T-cell (primary cell): ENCODE results near the gene AMPD3. TPM values are rescaled to one million over a fixed set of nuclear protein-coding genes. Genes with fewer than 3 reads are reported as not detected.

Source experiments
- ATAC-seq, 4 experiments: fragments of 200-7000 bp in 3 of 4; fragments of 150-1000 bp in 1 of 4; cut with Tn5 transposase; replicated peaks in 1 of 4; 1 replicate in 3 of 4; 2 replicates in 1 of 4; pipeline ENCODE4 v1.10.0; 2021; ENCODE audit warnings: moderate library complexity in 3 of 4, mild to moderate bottlenecking in 2 of 4, moderate number of reproducible peaks in 1 of 4
- CTCF ChIA-PET, 2 donors: fragments of 300-600 bp; sonication (Branson Sonifier 250); formaldehyde crosslinking; loops; one replicate each; lab custom pipeline; 2022; ENCODE audit warnings: antibody characterized with exemption in 2 of 2; lab: Charles Lee
- POLR2A ChIA-PET, 2 donors: fragments of 300-600 bp; sonication (Branson Sonifier 250); formaldehyde crosslinking; loops; one replicate each; lab custom pipeline; 2022; ENCODE audit warnings: antibody characterized with exemption in 2 of 2; lab: Charles Lee
- DNase-seq, 35 experiments: peaks; one replicate each; pipeline versions ENCODE4 v3.0.0 to v3.0.0-alpha.2; 2013 to 2023
- H3K27ac ChIP-seq: one replicate; pipeline ENCODE4 v1.5.1; 2013; ENCODE audit warnings: low read length
- H3K27me3 ChIP-seq, 2 experiments: replicated peaks in 1 of 2; 1 replicate in 1 of 2; 2 replicates in 1 of 2; pipeline versions ENCODE4 v1.6.1 to v1.7.0; 2013; ENCODE audit warnings: low read length in 1 of 2, mixed read lengths in 1 of 2; ENCODE audit not compliant: control insufficient read depth in 2 of 2, insufficient read depth in 2 of 2; ENCODE audit errors: extremely low read depth in 1 of 2
- H3K36me3 ChIP-seq, 2 donors: 1 replicate in 1 of 2; 2 replicates in 1 of 2; pipeline versions ENCODE4 v1.6.1 to v1.7.0; 2013; ENCODE audit warnings: low read length in 1 of 2; ENCODE audit not compliant: control insufficient read depth in 2 of 2, insufficient read depth in 1 of 2; ENCODE audit errors: extremely low read depth in 1 of 2
- H3K4me1 ChIP-seq, 2 experiments: 1 replicate in 1 of 2; 2 replicates in 1 of 2; pipeline versions ENCODE4 v1.6.1 to v1.7.0; 2013; ENCODE audit warnings: low read length in 2 of 2, mixed read lengths in 1 of 2; ENCODE audit not compliant: insufficient read depth in 2 of 2, control insufficient read depth in 1 of 2; ENCODE audit errors: extremely low read depth in 1 of 2
- H3K4me3 ChIP-seq, 2 donors: 1 replicate in 1 of 2; 2 replicates in 1 of 2; pipeline versions ENCODE4 v1.5.1 to v1.7.0; 2013; ENCODE audit warnings: mild to moderate bottlenecking in 2 of 2, low read length in 1 of 2, moderate library complexity in 1 of 2; ENCODE audit not compliant: control insufficient read depth in 1 of 2; ENCODE audit errors: extremely low read depth in 1 of 2
- H3K9me3 ChIP-seq: 2 replicates; pipeline ENCODE4 v1.7.0; 2013
- H3K27ac Mint-ChIP-seq, 2 donors: one replicate each; pipeline ENCODE4 v1.8.0; 2020 to 2021; ENCODE audit warnings: mild to moderate bottlenecking in 2 of 2, mixed read lengths in 2 of 2
- H3K27me3 Mint-ChIP-seq, 2 donors: one replicate each; pipeline ENCODE4 v1.8.0; 2021 to 2022; ENCODE audit warnings: mixed read lengths in 2 of 2
- H3K36me3 Mint-ChIP-seq: one replicate; pipeline ENCODE4 v1.8.0; 2021; ENCODE audit warnings: mixed read lengths
- H3K4me1 Mint-ChIP-seq, 3 donors: one replicate each; pipeline ENCODE4 v1.8.0; 2020 to 2022; ENCODE audit warnings: mixed read lengths in 3 of 3, mild to moderate bottlenecking in 1 of 3
- H3K4me3 Mint-ChIP-seq, 3 donors: one replicate each; pipeline ENCODE4 v1.8.0; 2020 to 2022; ENCODE audit warnings: mild to moderate bottlenecking in 3 of 3, mixed read lengths in 3 of 3, moderate library complexity in 3 of 3
- H3K9me3 Mint-ChIP-seq, 3 donors: one replicate each; pipeline ENCODE4 v1.8.0; 2020 to 2022; ENCODE audit warnings: mixed read lengths in 3 of 3
- WGBS: methylation state at CpG from one replicate; pipeline ENCODE4 v1.1.5; 2013; ENCODE audit warnings: missing lambda C conversion rate; ENCODE audit not compliant: insufficient coverage; 5-methylcytosine and 5-hydroxymethylcytosine counted together
- total RNA-seq, 35 experiments: library from RNA in 6 of 35; stranded (reverse) in 6 of 35; fragments of 120-200 nt in 1 of 35; gene quantifications; one replicate each; pipeline versions ENCODE4 v1.2.1 to v1.2.4 and lab custom pipeline; 2013 to 2026

The AMPD3 gene
- total RNA-seq, 5 donors from 2014 or later (not counting 1 experiment from before 2014, with no cell fraction given) = 21.1 to 40.0 (median 26.0) TPM

DNA sequence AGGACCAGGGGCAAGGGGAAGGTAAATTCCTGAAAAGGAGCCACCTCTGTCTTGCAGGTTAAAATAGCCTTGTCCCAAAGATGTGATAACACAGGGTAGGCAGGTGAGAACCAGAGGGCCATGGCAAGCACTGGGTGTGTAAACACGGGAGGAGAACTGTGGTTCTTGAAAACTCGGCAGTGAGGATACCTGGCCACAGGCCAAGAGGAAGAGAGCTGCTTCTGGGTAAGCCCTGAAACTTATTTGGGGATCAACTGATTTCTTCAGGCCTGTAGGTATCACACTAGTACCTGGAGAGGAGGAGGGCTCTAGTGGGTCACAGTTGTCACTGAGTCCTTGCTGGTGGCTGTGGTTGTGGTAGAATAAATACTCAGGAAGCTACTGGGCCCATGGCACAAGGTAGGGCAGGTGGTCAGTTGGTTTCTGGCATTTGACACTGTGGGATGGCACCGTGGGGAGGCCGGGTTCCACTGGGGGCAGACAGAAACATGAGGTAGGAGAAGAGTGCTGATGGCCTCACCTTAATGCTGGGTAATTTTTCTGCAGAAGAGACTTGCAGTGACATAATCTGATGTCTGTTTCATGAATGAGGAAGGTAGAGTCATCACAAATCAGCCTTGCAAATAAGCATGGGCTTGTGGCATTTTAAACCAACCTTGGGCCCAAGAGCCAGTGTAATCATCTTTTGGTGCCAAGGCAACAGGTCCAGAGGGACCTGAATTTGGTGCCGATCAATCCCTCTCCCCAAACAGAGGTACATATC is 22.0 kb downstream of the AMPD3 start:
- DNase-seq (peak in 1 of 35 experiments; percentile 19), ATAC-seq (no peak)
- peaks cover 0 to 7% of the 10 kb centered on the region in 2 experiments for H3K4me1 ChIP-seq
- H3K9me3 ChIP-seq = no peaks in the 10 kb centered on the region
- no peak overlapping the region for H3K4me3 ChIP-seq
- no peak overlapping the region for H3K27ac ChIP-seq
- H3K9me3 Mint-ChIP-seq = no peaks in the 10 kb centered on the region
- peaks cover 23 to 48% of the 10 kb centered on the region in 2 donors for H3K36me3 ChIP-seq
- H3K27ac Mint-ChIP-seq = peak overlapping the region; percentile 49 to 79
- ChIA-PET CTCF (interaction anchor here in 1 of 2 donors (0.6 kb wide), 1 partner anchor 741 kb away, joined by 3 read pairs; no protein-coding TSS in a partner anchor), POLR2A (interaction anchor here (0.6 kb wide), 2 partner anchors 11 to 290 kb away, joined by 4 to 7 read pairs; no protein-coding TSS in a partner anchor)
- no peaks in the 10 kb centered on the region for H3K27me3 ChIP-seq
- H3K4me1 Mint-ChIP-seq = peaks cover 19 to 42% (median 36%) of the 10 kb centered on the region in 3 donors
- peaks cover 42% of the 10 kb centered on the region for H3K36me3 Mint-ChIP-seq
- no peak overlapping the region for H3K4me3 Mint-ChIP-seq
- 59% methylated on average over 4 of the region's 5 CpGs for WGBS
- H3K27me3 Mint-ChIP-seq = no peaks in the 10 kb centered on the region

DNA sequence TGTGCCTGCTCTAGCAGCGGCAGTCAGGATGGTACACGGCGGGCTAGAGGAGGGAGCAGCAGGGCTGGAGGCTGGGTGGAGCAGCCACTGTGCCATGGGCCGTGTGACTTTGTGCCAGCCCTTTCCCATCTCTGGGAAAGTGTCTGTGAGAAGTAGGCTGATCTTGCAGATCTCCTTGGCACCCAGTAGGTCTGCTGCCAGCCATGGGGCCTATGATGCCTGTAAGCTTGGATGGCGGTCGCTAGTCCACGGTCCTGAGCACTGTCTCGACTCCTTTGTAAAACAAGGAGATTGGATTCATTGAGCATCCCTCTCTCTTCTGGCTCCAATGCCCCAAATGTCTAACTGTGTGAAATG is 22.6 kb downstream of the AMPD3 start:
- H3K4me1 ChIP-seq = peaks cover 0 to 7% of the 10 kb centered on the region in 2 experiments
- no peak overlapping the region for H3K27ac ChIP-seq
- no peaks in the 10 kb centered on the region for H3K9me3 ChIP-seq
- no peaks in the 10 kb centered on the region for H3K27me3 ChIP-seq
- DNase-seq (peak in 1 of 35 experiments; percentile 11), ATAC-seq (no peak)
- CTCF ChIA-PET = interaction anchor here in 1 of 2 donors (0.7 kb wide), 1 partner anchor 1426 kb away, joined by 3 read pairs; no protein-coding TSS in a partner anchor
- H3K4me3 ChIP-seq = no peak overlapping the region
- H3K4me1 Mint-ChIP-seq = peaks cover 19 to 40% (median 36%) of the 10 kb centered on the region in 3 donors
- peaks cover 23 to 50% of the 10 kb centered on the region in 2 donors for H3K36me3 ChIP-seq
- peak overlapping the region in 1 of 2 donors; percentile 1 for H3K27ac Mint-ChIP-seq
- no peaks in the 10 kb centered on the region for H3K27me3 Mint-ChIP-seq
- peaks cover 42% of the 10 kb centered on the region for H3K36me3 Mint-ChIP-seq
- no peak overlapping the region for H3K4me3 Mint-ChIP-seq
- no peaks in the 10 kb centered on the region for H3K9me3 Mint-ChIP-seq
- 100% methylated on average over 7 of the region's 8 CpGs for WGBS
- POLR2A ChIA-PET = no interaction called here

DNA sequence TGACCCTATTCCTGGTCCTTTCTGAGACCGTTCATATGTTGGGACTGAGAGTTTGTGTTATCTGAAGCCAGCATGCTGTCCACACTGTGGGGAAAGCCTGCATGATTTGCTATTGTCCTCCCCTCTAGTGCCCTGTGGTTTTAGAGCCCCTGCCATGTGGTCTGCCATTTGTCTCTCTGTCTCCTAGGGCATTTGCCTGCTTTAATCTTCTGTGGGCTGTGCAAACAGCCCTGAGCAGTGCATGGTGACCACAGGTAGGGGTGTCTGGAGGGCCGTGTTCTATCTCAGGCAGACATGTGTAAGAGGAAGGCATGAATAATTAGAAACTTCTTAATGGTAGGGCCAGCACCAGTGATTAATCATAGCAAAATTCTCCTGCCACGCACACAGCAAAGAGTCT is 23.0 kb downstream of the AMPD3 start:
- ChIA-PET CTCF (interaction anchor here in 1 of 2 donors (0.7 kb wide), 1 partner anchor 1427 kb away, joined by 3 read pairs; no protein-coding TSS in a partner anchor), POLR2A (no interaction called here)
- Mint-ChIP-seq H3K4me1 (peaks cover 18 to 36% (median 33%) of the 10 kb centered on the region in 3 donors), H3K36me3 (peaks cover 45% of the 10 kb centered on the region), H3K4me3 (no peak overlapping the region), H3K27ac (peak overlapping the region in 1 of 2 donors; percentile 1), H3K27me3 (no peaks in the 10 kb centered on the region), H3K9me3 (no peaks in the 10 kb centered on the region)
- WGBS = 75% methylated on average over 2 of the region's 3 CpGs
- no peaks in the 10 kb centered on the region for H3K9me3 ChIP-seq
- no peaks in the 10 kb centered on the region for H3K27me3 ChIP-seq
- peaks cover 20 to 54% of the 10 kb centered on the region in 2 donors for H3K36me3 ChIP-seq
- peaks cover 0 to 7% of the 10 kb centered on the region in 2 experiments for H3K4me1 ChIP-seq
- no peak for ATAC-seq
- no peak overlapping the region for H3K27ac ChIP-seq
- no peak overlapping the region for H3K4me3 ChIP-seq
- no peak for DNase-seq

GRCh38 chr11:10478574-10479550 is 23.8 kb downstream of the AMPD3 start:
- H3K27me3 ChIP-seq = no peaks in the 10 kb centered on the region
- Mint-ChIP-seq H3K36me3 (peaks cover 43% of the 10 kb centered on the region), H3K27me3 (no peaks in the 10 kb centered on the region), H3K4me3 (no peak overlapping the region), H3K4me1 (peaks cover 14 to 28% (median 28%) of the 10 kb centered on the region in 3 donors), H3K27ac (no peak overlapping the region), H3K9me3 (no peaks in the 10 kb centered on the region)
- no peak overlapping the region for H3K4me3 ChIP-seq
- CTCF ChIA-PET = interaction anchor here in 1 of 2 donors (0.6 to 0.7 kb wide), 2 partner anchors 70 to 1427 kb away, joined by 3 to 6 read pairs; no protein-coding TSS in a partner anchor
- peaks cover 20 to 58% of the 10 kb centered on the region in 2 donors for H3K36me3 ChIP-seq
- peaks cover 0 to 7% of the 10 kb centered on the region in 2 experiments for H3K4me1 ChIP-seq
- H3K9me3 ChIP-seq = no peaks in the 10 kb centered on the region
- DNase-seq (peak in 1 of 35 experiments; percentile 19), ATAC-seq (no peak)
- POLR2A ChIA-PET = no interaction called here
- 94% methylated on average over 15 of the region's 16 CpGs for WGBS
- no peak overlapping the region for H3K27ac ChIP-seq

DNA sequence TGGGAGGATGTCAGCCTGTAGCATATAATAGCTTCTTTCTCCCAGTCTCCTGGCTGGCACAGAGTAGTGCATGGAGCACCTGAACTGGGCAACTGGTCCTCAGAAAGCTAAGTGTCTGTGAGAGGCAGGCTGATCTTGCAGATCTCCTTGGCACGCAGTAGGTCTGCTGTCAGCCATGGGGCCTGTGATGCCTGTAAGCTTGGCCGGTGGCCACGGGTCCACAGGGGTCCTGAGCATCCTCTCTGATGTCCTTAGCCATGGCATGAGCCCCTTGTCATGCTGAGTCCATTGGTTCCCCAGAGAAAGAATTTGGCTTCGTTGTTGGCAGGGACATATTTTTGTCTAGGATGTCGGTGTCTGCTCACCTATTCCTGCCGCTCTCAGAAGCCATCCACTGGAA is 25.0 kb downstream of the AMPD3 start:
- Mint-ChIP-seq H3K27ac (peak overlapping the region in 1 of 2 donors; percentile 39), H3K27me3 (no peaks in the 10 kb centered on the region), H3K4me1 (peaks cover 12 to 20% (median 19%) of the 10 kb centered on the region in 3 donors), H3K36me3 (peaks cover 48% of the 10 kb centered on the region), H3K9me3 (no peaks in the 10 kb centered on the region), H3K4me3 (no peak overlapping the region)
- Histone ChIP-seq H3K27ac (no peak overlapping the region), H3K9me3 (no peaks in the 10 kb centered on the region), H3K27me3 (no peaks in the 10 kb centered on the region), H3K36me3 (peaks cover 23 to 62% of the 10 kb centered on the region in 2 donors), H3K4me1 (peaks cover 0 to 3% of the 10 kb centered on the region in 2 experiments), H3K4me3 (no peak overlapping the region)
- DNase-seq (no peak), ATAC-seq (no peak)
- 90% methylated on average over 3 of the region's 6 CpGs for WGBS
- ChIA-PET CTCF (no interaction called here), POLR2A (no interaction called here)

- Mint-ChIP-seq H3K9me3 (no peaks in the 10 kb centered on the region), H3K27me3 (no peaks in the 10 kb centered on the region), H3K4me1 (peaks cover 8 to 14% (median 13%) of the 10 kb centered on the region in 3 donors), H3K4me3 (no peak overlapping the region), H3K27ac (no peak overlapping the region), H3K36me3 (peaks cover 46% of the 10 kb centered on the region)
- Histone ChIP-seq H3K4me3 (no peak overlapping the region), H3K4me1 (peaks cover 0 to 3% of the 10 kb centered on the region in 2 experiments), H3K27ac (no peak overlapping the region), H3K9me3 (no peaks in the 10 kb centered on the region), H3K36me3 (peaks cover 19 to 65% of the 10 kb centered on the region in 2 donors), H3K27me3 (no peaks in the 10 kb centered on the region)
- no peak for DNase-seq
- ChIA-PET POLR2A (no interaction called here), CTCF (no interaction called here)
- no peak for ATAC-seq
- 100% methylated on average over 1 of the region's 2 CpGs for WGBS
These were observed 25.7 kb downstream of the AMPD3 start for GRCh38 chr11:10480760-10481159.
